Measurements from ENCODE around the gene TF. TPM values are rescaled to one million over a fixed set of nuclear protein-coding genes. Genes with fewer than 3 reads are reported as not detected.
A peak's percentile ranks its signal among the peaks of the same experiment; 100 is the strongest.

Gene TF
- total and polyA plus RNA-seq, 4 donors: 5,045 to 9,659 (median 6,266) TPM

DNA sequence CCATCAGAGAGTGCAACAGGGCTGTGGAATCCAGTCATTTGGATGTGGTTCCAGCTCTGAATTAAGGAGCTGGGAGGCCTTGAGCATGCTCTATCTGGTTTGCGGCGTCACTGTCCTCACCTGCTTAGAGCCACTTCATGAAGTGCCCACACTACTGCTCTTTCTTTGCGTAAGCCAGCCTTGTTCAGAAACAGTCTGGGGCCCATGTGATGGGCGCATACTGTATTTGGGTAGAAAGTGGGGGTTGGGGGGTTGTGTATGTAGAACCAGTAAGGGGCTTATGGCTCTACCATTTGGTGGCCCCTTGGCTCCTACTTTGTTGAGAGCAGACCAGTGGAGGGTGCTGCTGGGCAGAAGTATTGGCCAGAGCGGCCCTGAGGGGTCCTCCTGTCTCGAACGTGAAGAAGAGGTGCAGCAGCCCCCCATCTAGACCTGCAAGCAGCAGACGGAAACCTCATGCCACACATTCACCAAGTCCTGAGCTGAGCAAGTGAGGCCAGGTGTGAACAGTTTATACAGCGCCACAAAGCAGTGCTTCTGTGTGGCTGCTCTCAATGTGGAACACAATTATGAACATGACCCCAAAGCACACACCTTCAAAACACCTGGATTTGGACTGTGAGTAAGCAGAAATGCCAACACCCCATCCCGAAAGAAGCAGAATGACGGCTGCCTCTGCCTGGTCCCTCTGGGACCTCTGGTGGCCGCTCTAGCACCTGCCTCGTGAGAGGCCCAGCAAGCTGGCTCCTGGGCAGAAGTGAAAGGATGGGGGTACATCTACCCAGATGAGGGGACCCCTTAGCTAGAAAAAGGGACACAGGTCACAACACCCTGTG lies 86.0 kb downstream of the TF start:
- no peaks in the 10 kb centered on the region for H3K36me3 ChIP-seq (ENCODE audit: control insufficient read depth in 4 of 4, insufficient read depth in 3 of 4, low read depth in 1 of 4, low read length in 3 of 4)
- no peak overlapping the region for H3K27ac ChIP-seq (ENCODE audit: low read depth in 1 of 2, low read length in 2 of 2)
- WGBS: 80% methylated on average over 13 of the region's 13 CpGs
- no peaks in the 10 kb centered on the region for H3K27me3 ChIP-seq (ENCODE audit: control insufficient read depth in 4 of 4, insufficient read depth in 4 of 4, low read length in 3 of 4)
- TF ChIP-seq RAD21 (IDR thresholded peaks at IDR 0.05) (no peak), HNF4A (conservative IDR thresholded peaks at IDR 0.05) (no peak), RXRA (IDR thresholded peaks at IDR 0.05) (no peak), JUND (IDR thresholded peaks at IDR 0.05) (no peak), YY1 (IDR thresholded peaks at IDR 0.05) (no peak), FOXA1 (IDR thresholded peaks at IDR 0.05) (no peak), SP1 (IDR thresholded peaks at IDR 0.05) (no peak), TAF1 (conservative IDR thresholded peaks at IDR 0.05) (no peak), EGR1 (IDR thresholded peaks at IDR 0.05; ENCODE audit: low read depth in 2 of 2) (no peak), GABPA (IDR thresholded peaks at IDR 0.05 in 1 of 2, conservative IDR thresholded peaks at IDR 0.05 in 1 of 2) (no peak), HNF4G (IDR thresholded peaks at IDR 0.05) (no peak), FOXA2 (IDR thresholded peaks at IDR 0.05) (no peak), NR2F2 (IDR thresholded peaks at IDR 0.05) (no peak)
- TF ChIP-seq, protein P1, sequence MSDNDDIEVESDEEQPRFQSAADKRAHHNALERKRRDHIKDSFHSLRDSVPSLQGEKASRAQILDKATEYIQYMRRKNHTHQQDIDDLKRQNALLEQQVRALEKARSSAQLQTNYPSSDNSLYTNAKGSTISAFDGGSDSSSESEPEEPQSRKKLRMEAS (IDR thresholded peaks at IDR 0.05): no peak
- TF ChIP-seq, protein P2, sequence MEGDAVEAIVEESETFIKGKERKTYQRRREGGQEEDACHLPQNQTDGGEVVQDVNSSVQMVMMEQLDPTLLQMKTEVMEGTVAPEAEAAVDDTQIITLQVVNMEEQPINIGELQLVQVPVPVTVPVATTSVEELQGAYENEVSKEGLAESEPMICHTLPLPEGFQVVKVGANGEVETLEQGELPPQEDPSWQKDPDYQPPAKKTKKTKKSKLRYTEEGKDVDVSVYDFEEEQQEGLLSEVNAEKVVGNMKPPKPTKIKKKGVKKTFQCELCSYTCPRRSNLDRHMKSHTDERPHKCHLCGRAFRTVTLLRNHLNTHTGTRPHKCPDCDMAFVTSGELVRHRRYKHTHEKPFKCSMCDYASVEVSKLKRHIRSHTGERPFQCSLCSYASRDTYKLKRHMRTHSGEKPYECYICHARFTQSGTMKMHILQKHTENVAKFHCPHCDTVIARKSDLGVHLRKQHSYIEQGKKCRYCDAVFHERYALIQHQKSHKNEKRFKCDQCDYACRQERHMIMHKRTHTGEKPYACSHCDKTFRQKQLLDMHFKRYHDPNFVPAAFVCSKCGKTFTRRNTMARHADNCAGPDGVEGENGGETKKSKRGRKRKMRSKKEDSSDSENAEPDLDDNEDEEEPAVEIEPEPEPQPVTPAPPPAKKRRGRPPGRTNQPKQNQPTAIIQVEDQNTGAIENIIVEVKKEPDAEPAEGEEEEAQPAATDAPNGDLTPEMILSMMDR (IDR thresholded peaks at IDR 0.05; ENCODE audit: low read depth, low read length, missing input control): no peak
- TF ChIP-seq, protein P3, sequence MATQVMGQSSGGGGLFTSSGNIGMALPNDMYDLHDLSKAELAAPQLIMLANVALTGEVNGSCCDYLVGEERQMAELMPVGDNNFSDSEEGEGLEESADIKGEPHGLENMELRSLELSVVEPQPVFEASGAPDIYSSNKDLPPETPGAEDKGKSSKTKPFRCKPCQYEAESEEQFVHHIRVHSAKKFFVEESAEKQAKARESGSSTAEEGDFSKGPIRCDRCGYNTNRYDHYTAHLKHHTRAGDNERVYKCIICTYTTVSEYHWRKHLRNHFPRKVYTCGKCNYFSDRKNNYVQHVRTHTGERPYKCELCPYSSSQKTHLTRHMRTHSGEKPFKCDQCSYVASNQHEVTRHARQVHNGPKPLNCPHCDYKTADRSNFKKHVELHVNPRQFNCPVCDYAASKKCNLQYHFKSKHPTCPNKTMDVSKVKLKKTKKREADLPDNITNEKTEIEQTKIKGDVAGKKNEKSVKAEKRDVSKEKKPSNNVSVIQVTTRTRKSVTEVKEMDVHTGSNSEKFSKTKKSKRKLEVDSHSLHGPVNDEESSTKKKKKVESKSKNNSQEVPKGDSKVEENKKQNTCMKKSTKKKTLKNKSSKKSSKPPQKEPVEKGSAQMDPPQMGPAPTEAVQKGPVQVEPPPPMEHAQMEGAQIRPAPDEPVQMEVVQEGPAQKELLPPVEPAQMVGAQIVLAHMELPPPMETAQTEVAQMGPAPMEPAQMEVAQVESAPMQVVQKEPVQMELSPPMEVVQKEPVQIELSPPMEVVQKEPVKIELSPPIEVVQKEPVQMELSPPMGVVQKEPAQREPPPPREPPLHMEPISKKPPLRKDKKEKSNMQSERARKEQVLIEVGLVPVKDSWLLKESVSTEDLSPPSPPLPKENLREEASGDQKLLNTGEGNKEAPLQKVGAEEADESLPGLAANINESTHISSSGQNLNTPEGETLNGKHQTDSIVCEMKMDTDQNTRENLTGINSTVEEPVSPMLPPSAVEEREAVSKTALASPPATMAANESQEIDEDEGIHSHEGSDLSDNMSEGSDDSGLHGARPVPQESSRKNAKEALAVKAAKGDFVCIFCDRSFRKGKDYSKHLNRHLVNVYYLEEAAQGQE (IDR thresholded peaks at IDR 0.05): no peak
- TF ChIP-seq, protein P4, sequence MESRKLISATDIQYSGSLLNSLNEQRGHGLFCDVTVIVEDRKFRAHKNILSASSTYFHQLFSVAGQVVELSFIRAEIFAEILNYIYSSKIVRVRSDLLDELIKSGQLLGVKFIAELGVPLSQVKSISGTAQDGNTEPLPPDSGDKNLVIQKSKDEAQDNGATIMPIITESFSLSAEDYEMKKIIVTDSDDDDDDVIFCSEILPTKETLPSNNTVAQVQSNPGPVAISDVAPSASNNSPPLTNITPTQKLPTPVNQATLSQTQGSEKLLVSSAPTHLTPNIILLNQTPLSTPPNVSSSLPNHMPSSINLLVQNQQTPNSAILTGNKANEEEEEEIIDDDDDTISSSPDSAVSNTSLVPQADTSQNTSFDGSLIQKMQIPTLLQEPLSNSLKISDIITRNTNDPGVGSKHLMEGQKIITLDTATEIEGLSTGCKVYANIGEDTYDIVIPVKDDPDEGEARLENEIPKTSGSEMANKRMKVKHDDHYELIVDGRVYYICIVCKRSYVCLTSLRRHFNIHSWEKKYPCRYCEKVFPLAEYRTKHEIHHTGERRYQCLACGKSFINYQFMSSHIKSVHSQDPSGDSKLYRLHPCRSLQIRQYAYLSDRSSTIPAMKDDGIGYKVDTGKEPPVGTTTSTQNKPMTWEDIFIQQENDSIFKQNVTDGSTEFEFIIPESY (IDR thresholded peaks at IDR 0.05): no peak
- TF ChIP-seq, protein P5, sequence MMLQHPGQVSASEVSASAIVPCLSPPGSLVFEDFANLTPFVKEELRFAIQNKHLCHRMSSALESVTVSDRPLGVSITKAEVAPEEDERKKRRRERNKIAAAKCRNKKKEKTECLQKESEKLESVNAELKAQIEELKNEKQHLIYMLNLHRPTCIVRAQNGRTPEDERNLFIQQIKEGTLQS (IDR thresholded peaks at IDR 0.05): no peak
- no peaks in the 10 kb centered on the region for H3K9me3 ChIP-seq (ENCODE audit: control insufficient read depth in 4 of 4, low read length in 3 of 4)
- no peaks in the 10 kb centered on the region for H3K4me1 ChIP-seq (ENCODE audit: control insufficient read depth in 4 of 4, insufficient read depth in 4 of 4, low read length in 3 of 4)
- H3K4me3 ChIP-seq (ENCODE audit: low read depth in 1 of 3, low read length in 3 of 3): no peak overlapping the region
- H3K9ac ChIP-seq (ENCODE audit: low read depth in 1 of 2, low read length in 2 of 2): no peak overlapping the region
- peak; percentile 27 for DNase-seq (ENCODE audit: low spot score)
